Posterior cingulate gyrus (tissue), 11 donors: ENCODE data around the gene ZMYND11.
A peak's percentile ranks its signal among the peaks of the same experiment; 100 is the strongest.
"Not testable (repeated sequence)": the region's sequence is repeated elsewhere in the genome, so short reads cannot be mapped to it uniquely, and the experiment has no call there.

Experiments used
- DNase-seq, 10 donors: peaks; one replicate each; pipeline versions ENCODE4 v3.0.0 to v3.0.0-alpha.2; 2020 to 2021; ENCODE audit warnings: mixed read lengths in 3 of 10
- intact Hi-C: fragments of 100-400 bp; cut with DNase I; formaldehyde crosslinking; loops from one replicate; pipeline ENCODE4 v1.15.1; 2023

The ZMYND11 gene

DNA sequence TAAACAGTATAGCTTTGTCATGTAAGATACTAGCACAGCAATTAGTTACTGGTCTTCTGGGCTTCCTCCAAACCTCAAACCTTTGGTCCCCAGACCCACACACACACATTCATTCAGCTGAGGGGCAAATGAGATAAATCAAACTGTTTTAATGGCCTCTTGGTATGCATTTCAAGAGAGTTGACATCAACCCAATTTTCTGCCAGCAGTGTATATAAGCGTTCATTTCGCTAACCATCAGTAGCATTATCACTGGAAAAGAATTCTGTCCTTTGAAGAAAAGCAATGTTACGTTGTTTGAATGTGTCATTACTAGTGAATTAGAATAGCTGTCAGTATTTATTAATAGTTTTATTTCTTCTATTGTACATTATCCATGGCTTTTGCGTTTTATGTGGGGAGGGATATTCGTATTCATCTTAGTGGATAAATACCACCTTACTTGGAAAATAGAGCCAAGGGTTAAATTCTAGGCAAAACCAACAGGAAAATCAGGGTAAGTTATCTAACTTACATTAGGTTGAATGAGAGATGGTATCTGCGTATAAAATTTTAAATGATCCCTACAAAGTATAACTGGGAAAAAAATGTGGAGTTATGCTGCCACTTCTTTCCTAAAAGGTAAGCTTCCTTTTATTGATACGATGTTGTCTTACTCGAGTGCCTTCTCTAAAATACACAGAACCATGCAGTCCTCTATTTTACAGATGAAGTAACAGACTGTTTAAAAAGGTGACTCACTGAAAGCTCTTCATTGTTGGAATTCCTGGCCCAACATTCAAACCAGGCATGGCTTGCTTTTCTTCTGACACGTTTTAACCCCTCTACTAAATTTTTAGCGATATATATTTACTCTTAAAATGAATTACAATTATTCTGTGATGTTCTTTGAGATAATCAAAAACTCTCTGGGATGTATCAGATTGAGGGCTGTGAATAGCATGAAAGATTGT is 2.0 kb upstream of the ZMYND11 start:
- no peak for DNase-seq
- intact Hi-C loops = no loop called here

DNA sequence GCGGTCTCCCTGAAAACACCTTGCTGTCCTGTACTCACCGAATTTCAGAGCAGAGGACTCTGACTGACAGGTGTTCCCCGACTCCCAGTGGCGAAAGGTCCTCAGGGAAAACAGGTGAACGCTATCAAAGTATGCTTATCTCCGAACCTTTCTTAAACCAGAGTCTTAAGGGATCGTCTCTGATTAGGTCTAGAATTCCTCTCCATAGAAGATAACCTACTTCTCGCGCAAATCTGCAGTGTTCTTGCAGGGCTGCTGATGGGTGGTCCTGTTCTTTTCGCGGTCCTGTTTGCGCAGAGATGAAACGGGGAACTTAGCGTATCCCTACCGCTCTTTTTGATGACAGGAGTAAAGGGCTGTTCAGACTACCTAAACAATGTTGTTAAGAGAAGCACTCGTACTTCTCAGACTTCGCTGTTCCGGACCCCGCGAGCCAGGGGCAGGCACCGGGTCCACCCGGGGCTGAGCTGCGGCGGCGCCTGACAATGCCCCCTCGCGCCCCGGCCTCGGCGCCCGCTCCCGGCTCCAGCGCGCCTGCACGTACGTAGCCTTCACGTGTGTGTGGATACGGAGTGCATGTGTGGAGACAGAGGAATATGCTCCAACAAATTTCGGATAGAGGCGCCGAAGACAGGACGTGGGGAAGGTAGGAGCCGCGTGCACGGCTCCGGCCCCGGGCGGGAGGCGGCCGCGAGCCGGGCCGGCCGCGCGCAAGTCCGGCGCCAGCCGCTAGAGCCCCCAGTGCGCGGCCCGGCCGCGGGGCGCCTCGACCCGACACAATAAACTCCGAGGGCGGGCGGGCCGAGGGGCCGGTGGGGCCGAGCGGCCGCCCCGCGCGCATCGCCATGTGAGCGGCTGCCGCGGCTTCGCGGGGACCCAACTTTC is 766 bp upstream of the ZMYND11 start:
- DNase-seq = peak in 6 of 10 donors; percentile 20 to 87 (median 34)

DNA sequence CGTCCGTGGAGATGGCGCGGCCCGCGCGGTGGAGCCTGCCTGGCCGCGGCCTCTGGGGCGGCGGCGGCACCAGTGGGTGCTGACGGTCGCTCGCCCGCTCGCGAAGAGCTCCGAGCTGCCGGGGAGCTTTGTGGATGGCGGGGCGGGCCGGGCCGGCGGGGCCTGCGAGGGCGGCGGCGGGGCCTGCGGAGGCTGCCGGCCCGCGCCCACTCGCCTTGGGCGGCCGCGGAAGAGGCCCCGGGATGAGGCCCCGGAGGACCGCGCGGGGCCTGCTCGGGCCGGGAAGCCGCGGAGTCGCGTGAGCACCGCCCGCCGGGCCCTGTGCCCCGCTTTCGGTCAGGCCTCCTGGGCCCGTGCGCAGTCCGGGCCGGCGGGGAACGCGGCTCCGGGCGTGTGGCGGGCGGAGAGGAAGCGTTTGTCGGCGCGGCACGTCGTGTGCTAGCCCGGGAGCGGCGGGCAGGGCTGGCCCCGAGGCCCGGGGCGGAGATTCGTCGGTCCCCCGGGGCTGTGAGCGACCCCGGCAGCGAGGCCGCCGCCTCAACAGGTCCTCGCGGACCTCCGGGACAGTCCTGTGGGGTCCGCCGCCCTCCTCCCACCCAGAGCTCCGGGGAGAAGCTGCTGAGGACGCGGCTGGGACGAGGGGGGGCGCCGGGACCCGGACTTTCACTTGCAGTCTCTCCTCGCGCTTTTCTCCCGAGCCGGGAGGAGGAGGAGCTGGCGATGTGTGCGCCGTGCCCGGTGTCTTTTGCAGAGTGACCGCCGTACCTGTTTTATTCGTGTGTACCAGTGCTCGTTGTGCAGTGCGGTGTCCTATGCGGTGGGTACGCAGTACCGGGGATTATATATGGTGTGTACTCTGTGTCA is 578 bp downstream of the ZMYND11 start:
- peak; percentile 37 to 94 (median 58) for DNase-seq
- intact Hi-C loops = no loop called here

More for the DNA sequence above, 766 bp upstream of the ZMYND11 start:
- intact Hi-C loops = no loop called here

DNA sequence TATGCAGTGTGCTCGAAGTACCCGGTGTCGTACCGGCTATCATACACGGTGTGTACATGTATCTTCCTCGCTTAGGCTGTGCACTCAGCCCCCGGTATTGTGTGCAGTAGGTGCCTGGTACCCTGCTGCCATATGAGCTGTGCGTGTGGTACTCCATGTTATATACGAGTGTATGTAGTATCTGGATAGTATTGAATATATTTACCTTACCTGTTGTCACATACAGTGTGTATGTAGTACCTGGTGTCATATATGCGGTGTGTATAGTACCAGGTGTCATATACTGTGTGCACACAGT is 1.2 kb downstream of the ZMYND11 start:
- no peak for DNase-seq
- intact Hi-C loops = no loop called here

DNA sequence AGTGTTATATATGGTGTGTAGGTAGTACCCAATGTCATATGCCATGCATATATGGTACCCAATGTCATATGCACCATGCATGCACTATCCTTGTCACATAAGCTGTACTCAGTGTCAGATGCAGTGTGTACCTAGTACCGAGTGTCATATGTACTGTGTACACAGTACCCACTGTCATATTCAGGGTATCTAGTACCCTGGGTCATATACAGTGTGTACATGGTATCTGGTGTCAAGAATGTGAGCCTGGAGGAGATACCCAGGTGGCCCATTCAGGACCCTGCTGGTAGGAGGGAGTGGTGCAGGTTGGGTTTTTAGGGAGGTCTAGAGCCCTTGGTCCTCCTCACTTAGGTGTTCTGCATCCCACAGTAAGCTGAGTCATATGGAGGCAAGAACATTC is 1.8 kb downstream of the ZMYND11 start:
- intact Hi-C loops = no loop called here

DNA sequence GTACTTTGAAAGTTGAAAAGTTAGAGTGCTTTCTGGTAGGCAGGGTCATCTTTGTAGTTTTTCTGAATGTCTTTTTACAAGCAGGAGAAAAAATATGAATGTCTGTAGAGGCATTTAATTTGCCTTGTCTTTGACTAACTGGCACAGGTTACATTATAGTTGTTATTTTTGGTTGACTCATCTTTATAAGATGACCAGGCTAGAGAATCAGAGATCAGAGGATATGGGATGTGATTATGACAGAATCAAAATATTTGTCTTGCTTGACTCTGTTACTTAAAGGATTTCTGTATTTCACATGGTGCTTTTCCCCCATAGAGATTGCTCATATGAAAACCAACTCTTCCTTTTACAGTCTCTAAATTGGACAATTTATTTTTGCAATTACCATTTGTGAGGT is 2.4 kb downstream of the ZMYND11 start:
- no peak for DNase-seq
- intact Hi-C loops = no loop called here

More for the DNA sequence above, 1.8 kb downstream of the ZMYND11 start:
- no peak for DNase-seq

DNA sequence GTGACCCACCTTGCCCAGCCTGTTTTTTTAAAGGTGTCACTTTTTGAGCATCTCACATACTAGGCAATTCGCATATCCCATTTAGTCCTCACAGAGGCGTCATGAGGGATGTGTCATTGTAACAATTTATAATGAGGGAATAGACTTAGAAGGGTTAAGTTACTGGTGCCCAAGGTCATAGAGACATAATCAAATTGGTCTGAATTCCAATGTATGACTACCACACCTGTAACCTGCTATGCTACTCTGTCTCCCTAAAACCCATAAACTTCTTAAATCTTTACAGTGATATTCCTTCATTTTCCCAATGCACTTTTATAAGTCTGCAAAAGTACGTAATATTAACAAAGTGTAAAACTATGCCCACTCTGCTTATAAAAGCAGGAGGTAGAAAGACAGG is 7.1 kb downstream of the ZMYND11 start:
- intact Hi-C loops = no loop called here
- DNase-seq = no peak

DNA sequence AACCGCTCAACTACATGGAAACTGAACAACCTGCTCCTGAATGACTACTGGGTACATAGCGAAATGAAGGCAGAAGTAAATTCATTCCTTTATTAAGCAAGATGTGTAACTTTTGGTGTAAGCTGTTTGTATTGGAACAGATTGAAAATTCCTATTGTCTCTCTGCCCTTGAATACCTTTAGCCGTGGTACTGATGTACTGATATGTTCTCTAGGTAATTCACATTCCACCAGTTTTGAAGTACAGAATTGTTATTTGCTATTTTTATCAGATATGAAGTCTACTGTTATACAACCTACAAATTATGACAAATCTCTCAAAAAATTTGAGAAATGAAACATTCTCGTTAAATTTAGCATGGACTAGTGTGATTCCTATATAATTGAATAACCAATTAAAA is 17.7 kb downstream of the ZMYND11 start:
- DNase-seq = no peak
- intact Hi-C loops = no loop called here

DNA sequence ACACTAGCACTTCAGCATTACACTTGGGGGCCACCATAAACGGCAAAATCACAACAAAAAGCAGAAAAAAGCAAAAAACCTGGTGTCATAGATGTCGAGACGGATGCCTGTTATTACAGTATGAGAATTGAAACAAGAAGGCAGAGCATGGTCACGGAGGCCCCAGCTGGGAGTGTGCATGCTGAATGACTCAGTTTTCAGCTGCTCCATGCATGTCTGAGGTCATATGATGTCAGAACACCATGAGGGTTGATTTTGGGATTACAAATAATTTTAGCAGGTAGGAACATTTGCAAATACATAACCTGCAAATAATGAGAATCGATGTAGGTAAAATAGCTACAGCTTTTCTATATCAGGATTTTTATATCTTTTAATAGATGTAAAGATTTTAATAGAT is 19.1 kb downstream of the ZMYND11 start:
- DNase-seq = no peak
- intact Hi-C loops = no loop called here

DNA sequence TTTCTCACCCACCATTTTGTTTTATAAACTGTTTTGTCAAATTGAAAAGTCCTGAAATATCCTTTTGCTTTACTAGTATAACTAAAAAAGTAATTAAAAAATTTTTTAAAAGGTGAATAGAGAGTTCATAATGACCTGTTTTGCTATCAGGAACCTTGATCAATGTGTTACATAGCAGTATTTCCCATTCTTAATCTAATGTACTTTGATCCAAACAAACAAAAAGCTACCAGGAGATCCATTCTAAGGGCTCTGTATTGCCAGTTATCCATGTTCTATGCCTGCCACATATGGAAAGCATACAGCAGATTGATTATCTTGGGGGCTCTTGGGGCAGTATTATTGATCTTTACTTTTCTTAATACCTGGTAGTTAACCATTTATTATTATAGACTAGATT is 32.1 kb downstream of the ZMYND11 start:
- intact Hi-C loops = no loop called here
- no peak for DNase-seq

DNA sequence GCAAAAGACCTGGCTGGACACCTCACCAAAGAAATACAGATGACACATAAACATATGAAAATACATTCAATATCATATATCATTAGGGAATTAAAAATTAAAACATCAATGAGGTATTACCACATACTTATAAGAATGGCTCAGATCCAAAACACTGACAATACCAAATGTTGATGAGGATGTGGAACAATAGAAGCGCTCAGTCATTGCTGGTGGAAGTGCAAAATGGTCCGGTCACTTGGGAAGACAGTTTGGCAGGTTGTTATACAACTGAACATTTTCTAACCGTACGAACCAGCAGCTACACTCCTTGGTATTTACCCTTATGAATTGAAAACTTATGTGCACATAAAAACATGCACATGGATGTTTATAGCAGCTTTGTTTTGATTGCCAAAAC is 38.5 kb downstream of the ZMYND11 start:
- intact Hi-C loops = no loop called here
- DNase-seq = no peak

DNA sequence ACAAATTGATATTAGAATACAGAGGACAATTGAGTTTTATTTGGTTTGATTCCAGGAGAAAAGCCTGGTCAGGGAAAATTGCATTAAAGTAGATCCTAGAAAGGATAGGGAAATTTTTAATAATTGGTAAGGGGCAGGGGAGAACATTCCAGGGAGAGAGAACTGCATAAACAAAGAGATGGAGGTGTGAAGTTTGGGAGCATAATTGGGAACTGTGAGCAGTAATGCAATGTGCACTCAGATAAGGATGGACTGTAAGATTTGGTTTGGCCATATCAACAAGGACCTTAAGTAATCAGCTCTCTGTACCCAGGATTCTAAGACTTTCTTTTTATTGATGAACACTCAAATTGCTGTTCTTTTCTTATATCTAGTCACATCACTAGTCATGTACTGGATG is 41.4 kb downstream of the ZMYND11 start:
- intact Hi-C loops = no loop called here
- DNase-seq = no peak

DNA sequence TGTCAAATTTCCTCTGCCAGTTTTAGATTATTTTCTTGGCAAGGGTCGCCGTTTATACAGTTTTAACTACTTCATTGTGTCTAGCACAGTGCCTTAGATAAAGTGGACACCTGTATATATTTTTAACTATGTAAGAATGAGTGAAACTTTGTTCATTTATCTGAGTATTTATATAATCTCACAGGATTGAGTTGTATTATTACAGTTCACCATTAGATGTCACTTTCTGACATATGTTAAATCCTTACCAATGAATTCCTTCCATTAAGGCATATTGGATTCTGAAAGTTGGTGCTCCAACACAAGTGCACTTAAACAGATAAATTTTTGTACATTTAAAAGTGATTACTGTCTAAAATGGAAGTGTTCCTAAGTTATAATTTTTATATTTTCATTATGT is 43.0 kb downstream of the ZMYND11 start:
- intact Hi-C loops = loop anchor here (2.0 kb wide), 1 partner anchor 611 kb away; no protein-coding TSS in a partner anchor
- no peak for DNase-seq

DNA sequence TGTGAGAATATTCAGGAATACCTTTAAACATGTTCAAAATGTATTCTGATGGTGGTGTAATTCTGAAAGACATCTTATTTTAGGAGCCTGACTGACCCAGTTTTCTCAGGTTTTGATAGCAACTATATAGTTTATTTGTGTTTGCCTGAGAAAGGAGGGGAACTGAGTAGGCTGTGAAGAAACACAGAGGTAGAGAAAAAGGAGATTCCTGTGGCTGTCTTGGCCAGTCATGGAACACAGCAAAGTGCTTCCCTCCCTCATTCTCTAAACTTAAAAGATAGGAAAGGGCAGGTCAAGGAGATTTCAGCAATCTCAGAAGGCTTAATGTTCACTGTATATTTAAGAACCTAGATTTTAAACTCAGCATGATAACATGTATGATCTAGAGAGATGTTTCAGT is 43.5 kb downstream of the ZMYND11 start:
- DNase-seq = no peak
- intact Hi-C loops = loop anchor here (2.0 kb wide), 1 partner anchor 610 kb away; no protein-coding TSS in a partner anchor

DNA sequence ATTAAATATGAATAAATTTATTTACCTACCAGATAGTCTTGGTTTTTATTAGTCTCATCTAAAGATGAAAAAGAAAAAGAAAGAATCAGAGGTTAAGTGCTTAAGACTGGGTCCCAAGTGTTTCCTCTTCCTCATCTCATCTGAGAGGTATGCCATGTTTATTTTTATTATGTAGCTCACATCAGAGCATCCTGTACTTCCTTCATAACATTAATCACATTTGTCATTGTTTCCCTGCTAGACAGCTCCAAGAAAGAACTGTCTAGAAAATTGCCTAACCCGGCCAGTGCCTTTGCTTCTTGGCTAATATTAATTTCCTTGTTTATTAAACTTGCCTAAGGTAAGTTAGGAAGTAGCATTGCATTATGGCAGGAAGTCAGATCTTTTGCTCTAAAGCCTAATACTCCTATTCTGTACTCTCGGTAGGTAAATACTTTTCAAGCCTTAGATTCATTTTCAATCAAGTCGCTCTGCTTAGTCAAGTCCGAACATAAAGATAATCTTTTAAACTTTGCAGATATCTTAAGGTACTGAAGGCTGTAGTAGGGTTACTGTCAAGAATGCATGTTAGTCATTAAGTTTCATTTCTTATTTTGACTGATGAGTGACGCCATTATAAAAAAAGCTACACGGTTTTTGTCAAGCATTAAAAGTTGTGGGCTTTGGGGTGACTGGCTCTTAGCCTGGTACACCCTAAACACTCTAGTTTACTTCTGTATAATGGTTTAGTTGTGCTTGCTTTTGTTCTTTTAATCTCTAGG is 47.4 kb downstream of the ZMYND11 start:
- intact Hi-C loops = no loop called here
- no peak for DNase-seq

DNA sequence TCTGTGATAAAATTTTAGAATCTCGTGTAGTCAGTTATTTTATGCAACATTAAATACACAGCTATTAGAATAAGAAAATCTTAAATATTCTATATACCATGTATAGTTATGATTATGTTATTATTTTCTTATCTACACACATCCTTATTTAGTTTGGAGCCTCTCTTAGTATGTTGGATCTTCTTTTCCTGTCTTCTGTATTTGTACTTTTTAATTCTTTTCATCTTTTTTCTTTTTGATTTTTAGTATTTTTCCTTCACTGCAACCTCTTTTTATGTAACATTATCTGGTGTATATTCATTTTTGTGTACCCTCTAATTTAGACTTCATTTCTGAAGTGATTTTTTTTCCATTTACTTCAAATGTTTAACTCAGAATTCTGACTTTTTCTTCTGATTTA is 48.9 kb downstream of the ZMYND11 start:
- intact Hi-C loops = no loop called here
- DNase-seq = no peak

DNA sequence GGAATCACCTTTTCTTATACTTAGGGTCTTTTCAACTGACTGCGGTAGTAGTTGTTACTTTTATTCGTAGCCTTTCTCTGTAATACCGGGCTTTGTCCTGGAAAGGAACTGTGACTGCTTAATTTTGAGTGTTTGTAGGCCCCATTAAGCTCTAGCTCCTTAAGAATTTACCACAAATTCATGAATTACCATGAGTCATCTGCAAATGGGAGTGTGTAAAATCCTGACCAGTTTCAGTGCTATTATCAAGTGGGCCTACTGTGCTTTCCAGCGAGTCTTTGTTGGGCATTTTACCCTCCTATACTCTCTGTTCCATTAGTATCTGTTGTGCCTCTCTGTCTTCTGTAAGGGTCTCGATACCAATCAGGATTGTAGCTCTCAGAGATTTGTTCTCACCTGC is 49.7 kb downstream of the ZMYND11 start:
- intact Hi-C loops = no loop called here
- DNase-seq = no peak

DNA sequence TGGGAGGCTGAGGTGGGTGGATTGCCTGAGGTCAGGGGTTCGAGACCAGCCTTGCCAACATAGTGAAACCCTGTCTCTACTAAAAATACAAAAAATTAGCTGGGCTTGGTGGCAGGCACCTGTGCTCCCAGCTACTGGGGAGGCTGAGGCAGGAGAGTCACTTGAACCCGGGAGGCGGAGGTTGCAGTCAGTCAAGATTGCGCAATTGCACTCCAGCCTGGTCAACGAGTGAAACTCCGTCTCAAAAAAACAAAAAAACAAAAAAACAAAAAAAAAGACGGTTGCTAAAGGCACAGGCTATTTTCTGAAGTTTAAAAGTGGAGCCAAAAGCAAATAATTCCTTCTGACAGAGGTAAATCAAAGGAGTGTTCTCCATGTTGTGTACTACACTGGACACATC is 50.3 kb downstream of the ZMYND11 start:
- DNase-seq, intact Hi-C loops: not testable (repeated sequence)

DNA sequence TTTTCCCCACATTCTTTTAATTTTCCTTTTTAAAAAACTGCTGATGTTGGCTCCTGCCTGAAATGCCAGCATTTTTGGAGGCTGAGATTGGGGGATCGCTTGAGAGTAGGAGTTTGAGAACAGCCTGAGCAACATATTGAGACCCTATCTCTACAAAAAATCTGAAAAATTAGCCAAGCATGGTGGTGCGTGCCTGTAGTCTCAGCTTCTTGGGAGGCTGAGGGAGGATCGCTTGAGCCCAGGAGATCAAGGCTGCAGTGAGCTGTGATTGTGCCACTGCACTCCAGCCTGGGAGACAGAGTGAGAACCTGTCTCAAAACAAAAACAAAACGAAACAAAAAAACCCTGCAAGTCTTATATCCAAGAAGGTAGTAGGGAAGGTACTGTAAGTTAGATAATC is 51.7 kb downstream of the ZMYND11 start:
- intact Hi-C loops = no loop called here
- no peak for DNase-seq

DNA sequence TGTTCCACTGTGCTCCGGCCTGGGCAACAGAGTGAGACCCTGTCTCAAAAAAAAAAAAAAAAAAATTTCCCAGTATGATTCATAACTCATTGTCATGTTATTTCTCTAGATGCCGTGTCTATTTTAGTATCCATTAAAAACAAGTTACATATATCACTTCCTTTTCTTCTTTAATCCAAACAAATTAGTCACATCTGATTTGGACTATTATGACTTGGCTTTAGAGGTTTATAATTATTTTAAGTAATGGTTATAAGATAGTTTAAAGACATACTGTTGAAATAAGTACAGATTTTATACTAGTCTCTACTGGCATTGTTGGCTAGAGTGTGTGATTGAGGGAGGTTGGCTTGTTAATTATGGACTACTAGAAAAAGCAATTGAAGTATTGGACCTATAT is 53.3 kb downstream of the ZMYND11 start:
- DNase-seq = no peak
- intact Hi-C loops = no loop called here
